Uterus (tissue), 4 donors: Measurements from ENCODE around the gene CHGA. TPM values are rescaled to one million over a fixed set of nuclear protein-coding genes. Genes with fewer than 3 reads are reported as not detected.

Experiments used
- DNase-seq, 2 donors: peaks; one replicate each; pipeline ENCODE4 v3.0.0-alpha.2; 2019 to 2020
- H3K27ac ChIP-seq, 2 donors: fragments of 200-600 bp; sonication (generic); 1 replicate in 1 of 2; 2 replicates in 1 of 2; pipeline ENCODE4 v1.5.1; 2016 to 2018
- H3K27me3 ChIP-seq, 2 donors: fragments of 200-600 bp; sonication (generic); one replicate each; pipeline ENCODE4 v1.5.1; 2018 to 2019; ENCODE audit warnings: control low read depth in 1 of 2
- H3K36me3 ChIP-seq, 2 donors: fragments of 200-600 bp; sonication (generic); one replicate each; pipeline ENCODE4 v1.5.1; 2019; ENCODE audit warnings: control low read depth in 1 of 2
- H3K4me1 ChIP-seq, 2 donors: fragments of 200-600 bp; sonication (generic); one replicate each; pipeline ENCODE4 v1.5.1; 2018 to 2019; ENCODE audit warnings: control low read depth in 1 of 2
- H3K4me3 ChIP-seq, 2 donors: fragments of 200-600 bp; sonication (generic); 1 replicate in 1 of 2; 2 replicates in 1 of 2; pipeline ENCODE4 v1.5.1; 2018 to 2019; ENCODE audit warnings: mild to moderate bottlenecking in 1 of 2
- H3K9me3 ChIP-seq, 2 donors: fragments of 200-600 bp; sonication (generic); one replicate each; pipeline ENCODE4 v1.5.1; 2019; ENCODE audit warnings: control low read depth in 1 of 2
- POLR2A ChIP-seq, 2 donors: fragments of 450-650 bp; IDR thresholded peaks; one replicate each; pipeline ENCODE4 v1.6.1; 2016; ENCODE audit warnings: antibody characterized with exemption in 2 of 2, mild to moderate bottlenecking in 1 of 2, moderate library complexity in 1 of 2
- intact Hi-C: fragments of 100-400 bp; cut with DNase I; formaldehyde crosslinking; loops from one replicate; pipeline ENCODE4 v1.15.1; 2023; ENCODE audit warnings: low total_unique reads
- total RNA-seq, 4 donors: library from RNA; depleted of rRNA in 3 of 4; stranded (reverse); fragments of >200 nt in 3 of 4; gene quantifications; one replicate each; pipeline versions ENCODE4 v1.1.0 to v1.2.4, GENCODE V29; 2014 to 2023
- TF ChIP-seq, protein P1 (sequence below), 4 experiments: fragments of 200-600 bp in 2 of 4; fragments of 450-650 bp in 2 of 4; sonication (generic) in 2 of 4; IDR thresholded peaks; one replicate each; pipeline ENCODE4 v1.5.1; 2016 to 2019; ENCODE audit warnings: antibody characterized with exemption in 4 of 4, mild to moderate bottlenecking in 2 of 4, moderate library complexity in 1 of 4
- donor health status: DM: yes; HTN: yes; CAD: no.

The CHGA gene
- total RNA-seq, 4 donors from 2014 or later: 1.0 TPM; not detected in 3

GRCh38 chr14:92982956-92983355 lies 60.0 kb downstream of the CHGA start:
- no peaks in the 10 kb centered on the region for H3K36me3 ChIP-seq
- H3K27ac ChIP-seq: peak overlapping the region in 1 of 2 donors; percentile 19
- no peak for DNase-seq
- H3K4me1 ChIP-seq: peaks cover 4 to 12% of the 10 kb centered on the region in 2 donors
- no peaks in the 10 kb centered on the region for H3K27me3 ChIP-seq
- intact Hi-C loops: no loop called here
- peaks cover 0 to 7% of the 10 kb centered on the region in 2 donors for H3K9me3 ChIP-seq
- TF ChIP-seq POLR2A (IDR thresholded peaks at IDR 0.05): no peak
- TF ChIP-seq, protein P1, sequence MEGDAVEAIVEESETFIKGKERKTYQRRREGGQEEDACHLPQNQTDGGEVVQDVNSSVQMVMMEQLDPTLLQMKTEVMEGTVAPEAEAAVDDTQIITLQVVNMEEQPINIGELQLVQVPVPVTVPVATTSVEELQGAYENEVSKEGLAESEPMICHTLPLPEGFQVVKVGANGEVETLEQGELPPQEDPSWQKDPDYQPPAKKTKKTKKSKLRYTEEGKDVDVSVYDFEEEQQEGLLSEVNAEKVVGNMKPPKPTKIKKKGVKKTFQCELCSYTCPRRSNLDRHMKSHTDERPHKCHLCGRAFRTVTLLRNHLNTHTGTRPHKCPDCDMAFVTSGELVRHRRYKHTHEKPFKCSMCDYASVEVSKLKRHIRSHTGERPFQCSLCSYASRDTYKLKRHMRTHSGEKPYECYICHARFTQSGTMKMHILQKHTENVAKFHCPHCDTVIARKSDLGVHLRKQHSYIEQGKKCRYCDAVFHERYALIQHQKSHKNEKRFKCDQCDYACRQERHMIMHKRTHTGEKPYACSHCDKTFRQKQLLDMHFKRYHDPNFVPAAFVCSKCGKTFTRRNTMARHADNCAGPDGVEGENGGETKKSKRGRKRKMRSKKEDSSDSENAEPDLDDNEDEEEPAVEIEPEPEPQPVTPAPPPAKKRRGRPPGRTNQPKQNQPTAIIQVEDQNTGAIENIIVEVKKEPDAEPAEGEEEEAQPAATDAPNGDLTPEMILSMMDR (IDR thresholded peaks at IDR 0.05): no peak
- no peak overlapping the region for H3K4me3 ChIP-seq

DNA sequence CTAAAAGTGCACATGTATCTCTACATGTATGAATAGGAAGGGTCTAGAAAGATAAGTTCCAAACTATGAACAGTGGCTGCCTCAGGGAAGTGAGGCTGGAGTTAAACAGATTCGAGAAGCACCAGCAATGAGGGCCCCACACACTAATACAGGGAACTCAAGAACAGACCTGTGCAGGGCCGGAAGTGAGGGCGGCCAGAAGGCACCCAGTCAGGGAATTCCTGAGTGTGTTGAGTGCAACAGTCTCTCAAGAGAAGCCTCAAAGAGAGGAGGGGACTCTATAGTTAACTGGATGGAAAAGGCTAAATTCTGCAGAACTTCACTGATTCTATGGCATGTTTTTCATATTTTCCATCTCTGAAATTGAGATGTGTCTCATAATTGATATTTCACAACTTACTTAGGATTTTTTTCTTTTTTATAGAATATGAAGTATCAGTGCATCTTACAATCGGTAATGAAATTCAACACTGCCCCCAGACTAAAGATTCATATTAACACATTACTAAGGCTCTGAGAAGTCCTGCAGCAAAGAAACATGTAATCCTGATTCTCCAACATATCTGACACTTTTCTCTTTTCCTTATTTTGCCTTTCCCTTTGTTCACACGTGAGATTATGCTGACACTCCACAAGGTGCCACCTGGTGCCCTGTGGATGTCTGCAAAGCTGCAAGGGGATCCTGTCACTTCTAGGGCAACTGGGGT lies 61.3 kb downstream of the CHGA start:
- Histone ChIP-seq H3K36me3 (no peaks in the 10 kb centered on the region), H3K27ac (no peak overlapping the region), H3K9me3 (no peaks in the 10 kb centered on the region), H3K27me3 (no peaks in the 10 kb centered on the region), H3K4me1 (peaks cover 4 to 12% of the 10 kb centered on the region in 2 donors), H3K4me3 (no peak overlapping the region)
- intact Hi-C loops: no loop called here
- TF ChIP-seq, protein P1 (IDR thresholded peaks at IDR 0.05): no peak
- TF ChIP-seq POLR2A (IDR thresholded peaks at IDR 0.05): no peak
- DNase-seq: no peak

Other genes with a start within 250 kb of the CHGA start
- gene LGMN, start 174.5 kb upstream of the CHGA start, total RNA-seq: 10 to 100 TPM; 13.6 to 91.4 (median 69.1) TPM
- gene GOLGA5, start 128.8 kb upstream of the CHGA start, total RNA-seq: 10 to 100 TPM; 30.3 to 63.0 (median 46.6) TPM
- gene ITPK1, start 192.8 kb downstream of the CHGA start, total RNA-seq: 10 to 100 TPM; 19.7 to 97.7 (median 26.5) TPM